ENCODE data around the gene USP22. TPM values are rescaled to one million over a fixed set of nuclear protein-coding genes. Genes with fewer than 3 reads are reported as not detected.

USP22 gene
- total and polyA plus RNA-seq, 2 of the 13 experiments (the other 11 are each of a cell fraction or from before 2014, with no cell fraction given), result 98.0 to 130 TPM

- Histone ChIP-seq H3K27me3 (ENCODE audit: control insufficient read depth in 1 of 2, insufficient read depth in 2 of 2, low read length in 2 of 2) (no peaks in the 10 kb centered on the region), H3K4me1 (ENCODE audit: insufficient read depth, low read length) (peaks cover 33% of the 10 kb centered on the region), H2AFZ (ENCODE audit: low read length) (no peak overlapping the region), H3K9ac (ENCODE audit: insufficient read depth, low read depth, low read length) (no peak overlapping the region), H4K20me1 (ENCODE audit: insufficient read depth, low read length) (peaks cover 4% of the 10 kb centered on the region; the same call in 1 of the 2 replicates), H3K4me2 (ENCODE audit: low read depth, low read length) (no peak overlapping the region), H3K4me3 (replicated peaks in 1 of 3; ENCODE audit: insufficient read depth in 1 of 3, low read depth in 2 of 3, low read length in 3 of 3) (no peak overlapping the region), H3K79me2 (ENCODE audit: insufficient read depth, low read length) (no peaks in the 10 kb centered on the region), H3K27ac (ENCODE audit: extremely low read length, insufficient read depth, low read length) (no peak overlapping the region), H3K9me3 (ENCODE audit: low read length) (no peaks in the 10 kb centered on the region), H3K36me3 (replicated peaks in 1 of 2; ENCODE audit: control insufficient read depth in 1 of 2, insufficient read depth in 2 of 2, low read length in 2 of 2) (no peaks in the 10 kb centered on the region)
- TF ChIP-seq HCFC1 (IDR thresholded peaks at IDR 0.05; ENCODE audit: low read depth, low read length) (no peak), MYNN (CRISPR knock-in tag; IDR thresholded peaks at IDR 0.05; ENCODE audit: low read depth) (no peak), CBFB (CRISPR knock-in tag; IDR thresholded peaks at IDR 0.05) (no peak), ZNF878 (CRISPR knock-in tag; IDR thresholded peaks at IDR 0.05) (no peak), MBNL3 (CRISPR knock-in tag; conservative IDR thresholded peaks at IDR 0.05) (no peak), SP1 (IDR thresholded peaks at IDR 0.05) (no peak), SP1 (CRISPR knock-in tag; IDR thresholded peaks at IDR 0.05) (no peak), ZNF614 (CRISPR knock-in tag; IDR thresholded peaks at IDR 0.05; ENCODE audit: borderline replicate concordance) (no peak), NR2F2 (IDR thresholded peaks at IDR 0.05; ENCODE audit: borderline replicate concordance, low read depth) (no peak), ZIK1 (CRISPR knock-in tag; IDR thresholded peaks at IDR 0.05; ENCODE audit: borderline replicate concordance, low read depth) (no peak), ZNF274 (CRISPR knock-in tag; IDR thresholded peaks at IDR 0.05) (no peak), ZNF879 (CRISPR knock-in tag; IDR thresholded peaks at IDR 0.05) (no peak), MED8 (CRISPR knock-in tag; IDR thresholded peaks at IDR 0.05; ENCODE audit: insufficient replicate concordance) (no peak), ZNF775 (CRISPR knock-in tag; IDR thresholded peaks at IDR 0.05; ENCODE audit: borderline replicate concordance) (no peak), ZNF569 (CRISPR knock-in tag; IDR thresholded peaks at IDR 0.05; ENCODE audit: borderline replicate concordance) (no peak), MIER2 (CRISPR knock-in tag; IDR thresholded peaks at IDR 0.05) (no peak)
- TF ChIP-seq, protein P1, sequence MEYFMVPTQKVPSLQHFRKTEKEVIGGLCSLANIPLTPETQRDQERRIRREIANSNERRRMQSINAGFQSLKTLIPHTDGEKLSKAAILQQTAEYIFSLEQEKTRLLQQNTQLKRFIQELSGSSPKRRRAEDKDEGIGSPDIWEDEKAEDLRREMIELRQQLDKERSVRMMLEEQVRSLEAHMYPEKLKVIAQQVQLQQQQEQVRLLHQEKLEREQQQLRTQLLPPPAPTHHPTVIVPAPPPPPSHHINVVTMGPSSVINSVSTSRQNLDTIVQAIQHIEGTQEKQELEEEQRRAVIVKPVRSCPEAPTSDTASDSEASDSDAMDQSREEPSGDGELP (IDR thresholded peaks at IDR 0.05; ENCODE audit: borderline replicate concordance, low read depth), result no peak
- TF ChIP-seq, protein P2, sequence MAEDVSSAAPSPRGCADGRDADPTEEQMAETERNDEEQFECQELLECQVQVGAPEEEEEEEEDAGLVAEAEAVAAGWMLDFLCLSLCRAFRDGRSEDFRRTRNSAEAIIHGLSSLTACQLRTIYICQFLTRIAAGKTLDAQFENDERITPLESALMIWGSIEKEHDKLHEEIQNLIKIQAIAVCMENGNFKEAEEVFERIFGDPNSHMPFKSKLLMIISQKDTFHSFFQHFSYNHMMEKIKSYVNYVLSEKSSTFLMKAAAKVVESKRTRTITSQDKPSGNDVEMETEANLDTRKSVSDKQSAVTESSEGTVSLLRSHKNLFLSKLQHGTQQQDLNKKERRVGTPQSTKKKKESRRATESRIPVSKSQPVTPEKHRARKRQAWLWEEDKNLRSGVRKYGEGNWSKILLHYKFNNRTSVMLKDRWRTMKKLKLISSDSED (CRISPR knock-in tag; IDR thresholded peaks at IDR 0.05), result no peak
- no TSS peak for BruUV-seq (replicated peaks)
- intact Hi-C loops (cut with micrococcal nuclease; ENCODE audit: unreplicated experiment) (no loop called here), in situ Hi-C loops (cut with HindIII; ENCODE audit: extremely low pct_ligation_motif_present, low pct_unique_long_range_greater_than_20kb) (no loop called here)
- CTCF ChIA-PET (ENCODE audit: low intra/inter-chr PET ratio, low total read pairs), result interaction anchor here (0.5 kb wide), 1 partner anchor 195 kb away, joined by 3 read pairs; no protein-coding TSS in a partner anchor
- no peak for ATAC-seq
- no peak for FAIRE-seq
- no peak for DNase-seq (ENCODE audit: low spot score)
- POLR2A ChIA-PET, result no interaction called here
- 67% methylated on average over 3 of the region's 3 CpGs for WGBS (ENCODE audit: low lambda C conversion rate)
These were observed 53.9 kb downstream of the USP22 start for GRCh38 chr17:20988896-20989295.
